Measurements from ENCODE around the gene LDB1.

- no peak for TF ChIP-seq CTCF (IDR thresholded peaks at IDR 0.05)
- no peak for TF ChIP-seq POLR2A (IDR thresholded peaks at IDR 0.05)
Measured at GRCh38 chr10:102157224-102157623, 37.1 kb upstream of the LDB1 start.
